Tibial artery (tissue), 4 donors: ENCODE data around the gene FHAD1.
"Not testable (repeated sequence)": the region's sequence is repeated elsewhere in the genome, so short reads cannot be mapped to it uniquely, and the experiment has no call there.

Experiments
- DNase-seq, 2 donors: peaks; one replicate each; pipeline ENCODE4 v3.0.0-alpha.2; 2019
- H3K27ac ChIP-seq, 2 donors: fragments of 200-600 bp; sonication (generic) in 1 of 2; 1 replicate in 1 of 2; 2 replicates in 1 of 2; pipeline ENCODE4 v1.5.1; 2018 to 2019; ENCODE audit warnings: mild to moderate bottlenecking in 1 of 2
- H3K27me3 ChIP-seq, 2 donors: fragments of 200-600 bp; sonication (generic) in 1 of 2; one replicate each; pipeline versions ENCODE4 v1.5.1 to v1.6.0; 2016 to 2019
- H3K36me3 ChIP-seq, 3 donors: fragments of 200-600 bp; sonication (generic) in 2 of 3; one replicate each; pipeline ENCODE4 v1.5.1; 2016 to 2019; ENCODE audit warnings: mild to moderate bottlenecking in 2 of 3
- H3K4me1 ChIP-seq, 4 donors: fragments of 200-600 bp; sonication (generic) in 2 of 4; 1 replicate in 3 of 4; 2 replicates in 1 of 4; pipeline ENCODE4 v1.5.1; 2016 to 2019
- H3K4me3 ChIP-seq, 2 donors: fragments of 200-600 bp; sonication (generic) in 1 of 2; 1 replicate in 1 of 2; 2 replicates in 1 of 2; pipeline ENCODE4 v1.5.1; 2018 to 2019; ENCODE audit warnings: mild to moderate bottlenecking in 2 of 2
- H3K9me3 ChIP-seq, 3 donors: fragments of 200-600 bp; sonication (generic) in 1 of 3; one replicate each; pipeline ENCODE4 v1.5.1; 2016 to 2019
- CTCF ChIP-seq, 2 experiments: fragments of 200-600 bp in 1 of 2; fragments of 450-650 bp in 1 of 2; IDR thresholded peaks; one replicate each; pipeline ENCODE4 v1.5.1; 2017 to 2019; ENCODE audit warnings: antibody characterized with exemption in 2 of 2, mild to moderate bottlenecking in 1 of 2, moderate library complexity in 1 of 2
- intact Hi-C: fragments of 100-400 bp; cut with DNase I; formaldehyde crosslinking; loops from one replicate; pipeline ENCODE4 v1.15.0; 2023; ENCODE audit warnings: low total_unique reads

The FHAD1 gene

GRCh38 chr1:15384301-15384901 lies 137.4 kb downstream of the FHAD1 start:
- intact Hi-C loops: no loop called here
- DNase-seq: no peak
- no peaks in the 10 kb centered on the region for H3K9me3 ChIP-seq
- no peak for TF ChIP-seq CTCF (IDR thresholded peaks at IDR 0.05)
- no peak overlapping the region for H3K4me3 ChIP-seq
- no peaks in the 10 kb centered on the region for H3K36me3 ChIP-seq
- peaks cover 0 to 11% (median 5%) of the 10 kb centered on the region in 4 donors for H3K4me1 ChIP-seq
- no peak overlapping the region for H3K27ac ChIP-seq
- no peaks in the 10 kb centered on the region for H3K27me3 ChIP-seq

GRCh38 chr1:15385420-15385819 lies 138.4 kb downstream of the FHAD1 start:
- no peaks in the 10 kb centered on the region for H3K27me3 ChIP-seq
- intact Hi-C loops: no loop called here

GRCh38 chr1:15386164-15386749 lies 139.2 kb downstream of the FHAD1 start:
- no peak for TF ChIP-seq CTCF (IDR thresholded peaks at IDR 0.05)
- Histone ChIP-seq H3K9me3 (no peaks in the 10 kb centered on the region), H3K4me1 (peaks cover 0 to 14% (median 5%) of the 10 kb centered on the region in 4 donors), H3K27ac (no peak overlapping the region), H3K27me3 (no peaks in the 10 kb centered on the region), H3K36me3 (no peaks in the 10 kb centered on the region), H3K4me3 (no peak overlapping the region)
- intact Hi-C loops: no loop called here
- no peak for DNase-seq

More at GRCh38 chr1:15385420-15385819, 138.4 kb downstream of the FHAD1 start:
- no peak overlapping the region for H3K4me3 ChIP-seq
- TF ChIP-seq CTCF (IDR thresholded peaks at IDR 0.05): no peak
- H3K4me1 ChIP-seq: peaks cover 0 to 14% (median 5%) of the 10 kb centered on the region in 4 donors
- H3K9me3 ChIP-seq: no peaks in the 10 kb centered on the region
- H3K27ac ChIP-seq: no peak overlapping the region
- H3K36me3 ChIP-seq: no peaks in the 10 kb centered on the region
- no peak for DNase-seq

GRCh38 chr1:15388201-15388880 lies 141.3 kb downstream of the FHAD1 start:
- DNase-seq: no peak
- H3K27ac ChIP-seq: no peak overlapping the region
- no peaks in the 10 kb centered on the region for H3K36me3 ChIP-seq
- no peak overlapping the region for H3K4me3 ChIP-seq
- H3K9me3 ChIP-seq: no peaks in the 10 kb centered on the region
- intact Hi-C loops: no loop called here
- no peak for TF ChIP-seq CTCF (IDR thresholded peaks at IDR 0.05)
- H3K4me1 ChIP-seq: peaks cover 0 to 14% (median 5%) of the 10 kb centered on the region in 4 donors
- H3K27me3 ChIP-seq: no peaks in the 10 kb centered on the region

- H3K27me3 ChIP-seq, H3K9me3 ChIP-seq, intact Hi-C loops, H3K4me3 ChIP-seq, H3K36me3 ChIP-seq: not testable (repeated sequence)
- peaks cover 0 to 14% (median 5%) of the 10 kb centered on the region in 4 donors for H3K4me1 ChIP-seq
- DNase-seq: peak in 1 of 2 donors; percentile 74
- peak overlapping the region in 1 of 2 donors; percentile 36 for H3K27ac ChIP-seq
These were observed 142.8 kb downstream of the FHAD1 start for GRCh38 chr1:15389828-15390227.

- DNase-seq: no peak
- no peak overlapping the region for H3K27ac ChIP-seq
- TF ChIP-seq CTCF (IDR thresholded peaks at IDR 0.05): no peak
- no peaks in the 10 kb centered on the region for H3K36me3 ChIP-seq
- H3K4me1 ChIP-seq: peaks cover 0 to 14% (median 5%) of the 10 kb centered on the region in 4 donors
- H3K4me3 ChIP-seq: no peak overlapping the region
- H3K9me3 ChIP-seq: no peaks in the 10 kb centered on the region
- intact Hi-C loops: no loop called here
- H3K27me3 ChIP-seq: no peaks in the 10 kb centered on the region
These were observed 143.6 kb downstream of the FHAD1 start for GRCh38 chr1:15390667-15391066.
